Spinal cord (tissue), 10 donors: Measurements from ENCODE around the gene ISCA2. TPM values are rescaled to one million over a fixed set of nuclear protein-coding genes. Genes with fewer than 3 reads are reported as not detected.

ENCODE experiments used
- DNase-seq, 6 donors: peaks; one replicate each; pipeline versions ENCODE4 v3.0.0 to v3.0.0-alpha.2; 2013 to 2015; ENCODE audit warnings: low spot score in 6 of 6, low read depth in 4 of 6
- H3K27ac ChIP-seq: one replicate; pipeline ENCODE4 v1.5.1; 2013; ENCODE audit warnings: low read depth, low read length, control low read depth
- H3K27me3 ChIP-seq: one replicate; pipeline ENCODE4 v1.6.1; 2013; ENCODE audit warnings: low read length; ENCODE audit not compliant: control insufficient read depth, insufficient read depth
- H3K36me3 ChIP-seq: one replicate; pipeline ENCODE4 v1.6.1; 2013; ENCODE audit warnings: low read length; ENCODE audit not compliant: control insufficient read depth, insufficient read depth
- H3K4me1 ChIP-seq: one replicate; pipeline ENCODE4 v1.6.1; 2013; ENCODE audit warnings: low read length; ENCODE audit not compliant: control insufficient read depth, insufficient read depth
- H3K4me3 ChIP-seq: one replicate; pipeline ENCODE4 v1.5.1; 2013; ENCODE audit warnings: low read depth, low read length, control low read depth
- H3K9me3 ChIP-seq: one replicate; pipeline ENCODE4 v1.6.1; 2013; ENCODE audit warnings: low read length; ENCODE audit not compliant: control insufficient read depth, insufficient read depth
- WGBS: methylation state at CpG from one replicate; pipeline ENCODE4 v1.1.5; 2013; ENCODE audit warnings: missing lambda C conversion rate; ENCODE audit not compliant: insufficient coverage; 5-methylcytosine and 5-hydroxymethylcytosine counted together
- polyA plus RNA-seq, 2 donors: library from polyadenylated mRNA; unstranded; fragments of 120-200 nt; gene quantifications; one replicate each; pipeline ENCODE4 v1.2.1, GENCODE V29; 2013; ENCODE audit not compliant: insufficient read length in 2 of 2
- total RNA-seq, 2 donors: library from RNA; depleted of rRNA in 1 of 2; stranded (reverse); fragments of 120-200 nt in 1 of 2; fragments of >200 nt in 1 of 2; gene quantifications; one replicate each; pipeline versions ENCODE4 v1.2.3 to v1.2.4, GENCODE V29; 2013 to 2014
- donor health status: healthy.

Gene ISCA2
- total and polyA plus RNA-seq, 4 donors, result 21.1 to 41.0 (median 33.7) TPM

DNA sequence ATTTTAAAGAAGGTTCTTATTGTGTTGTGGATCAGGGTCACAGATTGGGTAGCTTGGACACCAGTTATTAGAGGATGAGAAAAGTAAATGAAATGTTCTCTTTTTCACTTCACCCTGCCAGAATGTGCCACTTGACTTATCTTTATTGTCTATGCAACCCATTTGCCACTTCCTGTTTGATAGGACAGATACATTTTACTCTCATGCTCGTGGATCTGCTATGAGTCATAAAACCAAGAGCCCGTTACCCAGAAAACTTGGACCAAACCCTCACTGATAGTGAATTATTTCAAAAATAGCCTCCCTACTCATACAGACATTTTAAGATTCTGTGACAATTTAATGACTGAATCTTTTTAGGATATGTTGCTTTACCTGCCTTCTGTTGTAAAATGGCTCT, 1.8 kb downstream of the ISCA2 start:
- Histone ChIP-seq H3K27me3 (peaks cover 14% of the 10 kb centered on the region), H3K9me3 (no peaks in the 10 kb centered on the region), H3K36me3 (no peaks in the 10 kb centered on the region), H3K27ac (no peak overlapping the region), H3K4me3 (no peak overlapping the region), H3K4me1 (peaks cover 15% of the 10 kb centered on the region)
- DNase-seq, result no peak
- no CpG with 5 or more reads among the region's 2 CpGs for WGBS

GRCh38 chr14:74500417-74501134, 7.0 kb downstream of the ISCA2 start:
- WGBS, result 76% methylated on average over 8 of the region's 10 CpGs
- no peaks in the 10 kb centered on the region for H3K27me3 ChIP-seq
- H3K9me3 ChIP-seq, result no peaks in the 10 kb centered on the region
- H3K4me1 ChIP-seq, result peaks cover 25% of the 10 kb centered on the region
- H3K36me3 ChIP-seq, result peaks cover 2% of the 10 kb centered on the region
- H3K27ac ChIP-seq, result no peak overlapping the region
- DNase-seq, result peak in 1 of 6 donors; percentile 46
- no peak overlapping the region for H3K4me3 ChIP-seq

- H3K4me3 ChIP-seq, result no peak overlapping the region
Measured at GRCh38 chr14:74501135-74501614, 7.6 kb downstream of the ISCA2 start.

DNA sequence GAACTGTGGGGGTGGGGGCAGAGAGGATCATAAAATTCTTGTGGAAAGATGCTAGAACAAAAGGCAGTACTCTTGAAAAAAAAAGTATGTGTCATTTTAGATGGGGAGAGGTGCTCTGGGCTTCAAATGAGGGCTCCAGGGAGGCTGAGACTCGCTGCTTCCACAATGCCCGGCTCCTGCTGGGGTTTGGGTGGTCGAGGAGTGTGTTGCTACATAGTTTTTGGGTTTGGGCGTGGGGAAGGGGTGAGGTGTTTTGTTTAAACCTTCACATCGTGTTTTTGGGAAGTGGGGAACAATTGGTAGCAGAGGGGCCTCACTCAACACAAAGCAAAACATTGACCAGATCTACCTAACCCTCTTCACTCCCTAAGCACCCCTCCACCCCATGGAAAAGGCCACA, 8.1 kb downstream of the ISCA2 start:
- 63% methylated on average over 2 of the region's 5 CpGs for WGBS
- DNase-seq, result no peak
- Histone ChIP-seq H3K27me3 (no peaks in the 10 kb centered on the region), H3K4me1 (peaks cover 25% of the 10 kb centered on the region), H3K9me3 (no peaks in the 10 kb centered on the region), H3K27ac (no peak overlapping the region), H3K4me3 (no peak overlapping the region), H3K36me3 (peaks cover 2% of the 10 kb centered on the region)

More at GRCh38 chr14:74501135-74501614, 7.6 kb downstream of the ISCA2 start:
- H3K27ac ChIP-seq, result no peak overlapping the region
- H3K27me3 ChIP-seq, result no peaks in the 10 kb centered on the region
- no peaks in the 10 kb centered on the region for H3K9me3 ChIP-seq
- DNase-seq, result peak in 5 of 6 donors; percentile 68 to 96 (median 72)
- peaks cover 2% of the 10 kb centered on the region for H3K36me3 ChIP-seq
- peaks cover 25% of the 10 kb centered on the region for H3K4me1 ChIP-seq
- WGBS, result 14% methylated on average over 16 of the region's 16 CpGs

GRCh38 chr14:74502236-74503019, 8.9 kb downstream of the ISCA2 start:
- Histone ChIP-seq H3K27me3 (no peaks in the 10 kb centered on the region), H3K9me3 (no peaks in the 10 kb centered on the region), H3K4me3 (no peak overlapping the region), H3K4me1 (peaks cover 29% of the 10 kb centered on the region), H3K27ac (no peak overlapping the region), H3K36me3 (peaks cover 2% of the 10 kb centered on the region)
- WGBS, result 93% methylated on average over 13 of the region's 21 CpGs
- peak in 2 of 6 donors; percentile 61 to 79 for DNase-seq

DNA sequence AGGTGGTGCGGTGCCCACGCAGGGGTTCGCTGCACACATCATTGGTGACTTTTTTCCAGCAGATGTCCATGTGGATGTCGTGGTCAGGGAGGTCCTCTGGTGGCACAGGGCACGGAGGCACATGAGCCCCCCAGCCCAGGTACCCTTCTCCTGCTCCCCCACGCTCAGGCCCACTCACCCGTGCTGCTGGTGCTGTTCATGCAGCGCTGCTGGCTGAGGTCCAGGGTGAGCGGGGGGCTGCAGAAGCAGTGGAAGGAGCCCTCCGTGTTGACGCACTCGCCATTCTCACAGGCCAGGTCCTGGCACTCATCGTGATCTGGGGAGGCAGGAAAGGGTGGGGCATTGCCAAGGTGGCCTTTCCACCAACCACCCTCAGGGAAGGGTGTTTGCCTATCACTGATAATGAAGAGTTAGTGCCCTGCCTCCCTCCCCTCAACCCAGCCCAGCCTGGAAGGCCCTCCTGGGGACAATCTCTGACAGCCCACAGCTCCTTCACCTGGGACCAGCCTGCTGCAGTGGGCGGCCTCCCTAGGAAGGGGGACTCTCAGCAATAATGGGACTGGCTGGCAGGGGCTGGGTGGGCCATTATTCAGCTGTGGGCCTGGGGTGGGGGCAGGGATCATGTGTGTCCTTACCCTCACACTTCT, 9.8 kb downstream of the ISCA2 start:
- Histone ChIP-seq H3K27me3 (no peaks in the 10 kb centered on the region), H3K4me1 (peaks cover 30% of the 10 kb centered on the region), H3K36me3 (peaks cover 2% of the 10 kb centered on the region), H3K4me3 (no peak overlapping the region), H3K9me3 (no peaks in the 10 kb centered on the region), H3K27ac (no peak overlapping the region)
- DNase-seq, result no peak
- 79% methylated on average over 12 of the region's 14 CpGs for WGBS

DNA sequence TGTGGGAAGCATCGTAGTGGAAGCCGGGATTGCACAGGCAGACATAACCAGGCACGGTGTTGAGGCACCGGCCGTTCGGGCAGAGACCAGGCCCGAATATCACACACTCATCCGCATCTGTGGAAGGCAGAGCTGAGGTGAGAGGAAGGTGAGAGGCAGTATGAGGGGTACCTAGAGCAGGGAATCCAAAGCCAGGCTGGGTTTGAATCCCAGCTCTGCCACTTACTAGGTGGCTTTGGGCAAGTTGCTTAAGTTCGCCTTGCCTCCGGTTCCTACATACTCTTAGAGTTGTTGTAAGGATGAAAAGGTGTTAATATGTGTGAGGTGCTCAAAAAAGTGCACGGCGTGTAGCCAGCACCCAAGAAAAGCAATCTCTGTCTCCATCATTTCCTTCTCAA, 10.4 kb downstream of the ISCA2 start:
- H3K4me1 ChIP-seq, result peaks cover 35% of the 10 kb centered on the region
- 93% methylated on average over 8 of the region's 12 CpGs for WGBS
- no peak overlapping the region for H3K4me3 ChIP-seq
- no peaks in the 10 kb centered on the region for H3K27me3 ChIP-seq
- no peak for DNase-seq
- no peaks in the 10 kb centered on the region for H3K9me3 ChIP-seq
- peaks cover 2% of the 10 kb centered on the region for H3K36me3 ChIP-seq
- no peak overlapping the region for H3K27ac ChIP-seq

GRCh38 chr14:74504412-74504811, 10.8 kb downstream of the ISCA2 start:
- H3K27ac ChIP-seq, result no peak overlapping the region
- H3K4me3 ChIP-seq, result no peak overlapping the region
- no peaks in the 10 kb centered on the region for H3K9me3 ChIP-seq
- 94% methylated on average over 3 of the region's 4 CpGs for WGBS
- H3K36me3 ChIP-seq, result peaks cover 2% of the 10 kb centered on the region
- peaks cover 35% of the 10 kb centered on the region for H3K4me1 ChIP-seq
- DNase-seq, result no peak
- H3K27me3 ChIP-seq, result no peaks in the 10 kb centered on the region

GRCh38 chr14:74504874-74505720, 11.5 kb downstream of the ISCA2 start:
- Histone ChIP-seq H3K27me3 (no peaks in the 10 kb centered on the region), H3K4me1 (peaks cover 41% of the 10 kb centered on the region), H3K4me3 (no peak overlapping the region), H3K27ac (no peak overlapping the region), H3K36me3 (peaks cover 2% of the 10 kb centered on the region), H3K9me3 (no peaks in the 10 kb centered on the region)
- DNase-seq, result no peak
- WGBS, result 87% methylated on average over 14 of the region's 20 CpGs
